ENCODE results near the gene TRIM2. TPM values are rescaled to one million over a fixed set of nuclear protein-coding genes. Genes with fewer than 3 reads are reported as not detected.
A peak's percentile ranks its signal among the peaks of the same experiment; 100 is the strongest.

The TRIM2 gene
- total and polyA plus RNA-seq, 4 donors = 126 to 487 (median 173) TPM

DNA sequence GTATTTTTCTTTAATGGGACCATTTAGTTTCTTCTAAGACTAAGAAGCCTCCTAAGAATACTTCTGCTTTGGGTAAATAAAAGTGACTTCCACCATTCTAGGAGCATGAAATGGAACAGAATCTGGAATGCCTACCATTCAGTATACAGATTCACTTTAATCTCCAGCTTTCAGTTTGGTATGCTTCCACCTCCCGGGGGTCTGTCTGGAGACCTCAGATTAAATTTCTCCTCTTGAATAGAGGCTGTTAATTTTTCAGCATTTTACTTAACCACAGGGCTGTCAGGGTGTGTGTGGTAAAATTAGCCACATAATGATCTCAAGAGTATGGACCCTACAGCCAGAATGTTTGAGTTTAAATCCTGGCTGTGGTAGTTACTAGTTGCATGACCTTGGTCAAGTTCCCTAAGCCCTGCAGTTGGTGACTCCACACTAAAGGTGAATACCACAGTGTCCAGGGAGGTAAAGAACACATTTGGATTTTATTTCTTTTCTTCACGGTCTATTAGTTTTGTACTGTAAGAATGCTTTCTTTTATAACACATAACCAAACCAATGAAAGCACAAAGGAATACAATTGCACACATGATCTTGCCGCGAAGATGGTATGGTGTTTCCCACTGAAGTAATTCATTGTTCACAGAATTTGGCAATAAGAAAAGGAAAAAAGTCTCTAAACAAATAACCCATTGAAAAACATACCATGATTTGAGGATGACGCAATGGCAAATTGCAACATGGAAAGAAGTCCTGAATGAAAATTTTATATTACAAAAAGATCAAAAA, 37.3 kb upstream of the TRIM2 start:
- Histone ChIP-seq H3K9me3 (ENCODE audit: control insufficient read depth, insufficient read depth, low read length) (no peaks in the 10 kb centered on the region), H3K36me3 (ENCODE audit: control insufficient read depth, insufficient read depth, low read length) (no peaks in the 10 kb centered on the region), H3K4me3 (ENCODE audit: low read depth, low read length) (no peak overlapping the region), H3K4me1 (ENCODE audit: control insufficient read depth, insufficient read depth, low read length) (peaks cover 12% of the 10 kb centered on the region), H3K27me3 (ENCODE audit: control insufficient read depth, insufficient read depth, low read length) (no peaks in the 10 kb centered on the region), H3K27ac (ENCODE audit: low read depth, low read length) (peak overlapping the region; percentile 87)
- DNase-seq (ENCODE audit: low read depth in 4 of 6, low spot score in 6 of 6) = peak in 1 of 6 donors; percentile 46
- WGBS (ENCODE audit: insufficient coverage) = no CpG with 5 or more reads among the region's 5 CpGs

DNA sequence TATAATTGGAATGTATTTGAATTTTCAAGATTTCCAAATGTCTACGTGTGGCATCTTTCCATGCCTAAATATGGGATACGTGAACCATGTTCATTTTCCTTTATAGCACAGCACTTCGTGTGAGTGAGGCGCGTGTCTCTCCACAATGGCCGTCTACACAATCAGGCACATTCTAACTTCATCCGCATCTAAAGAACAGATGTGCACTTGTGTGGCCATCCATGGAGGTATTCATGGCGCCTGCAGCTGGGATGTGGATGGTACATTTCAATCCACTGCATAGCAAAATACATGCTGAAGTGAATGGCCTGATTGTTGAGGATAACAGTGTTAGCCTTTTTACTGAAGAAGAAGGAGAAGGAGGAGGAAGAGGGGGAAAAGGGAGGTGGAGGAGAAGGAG, 34.5 kb upstream of the TRIM2 start:
- peaks cover 23% of the 10 kb centered on the region for H3K4me1 ChIP-seq (ENCODE audit: control insufficient read depth, insufficient read depth, low read length)
- no peaks in the 10 kb centered on the region for H3K9me3 ChIP-seq (ENCODE audit: control insufficient read depth, insufficient read depth, low read length)
- H3K4me3 ChIP-seq (ENCODE audit: low read depth, low read length) = no peak overlapping the region
- 73% methylated on average over 5 of the region's 8 CpGs for WGBS (ENCODE audit: insufficient coverage)
- no peaks in the 10 kb centered on the region for H3K27me3 ChIP-seq (ENCODE audit: control insufficient read depth, insufficient read depth, low read length)
- peak overlapping the region; percentile 87 for H3K27ac ChIP-seq (ENCODE audit: low read depth, low read length)
- peak in 2 of 6 donors; percentile 78 to 89 for DNase-seq (ENCODE audit: low read depth in 4 of 6, low spot score in 6 of 6)
- H3K36me3 ChIP-seq (ENCODE audit: control insufficient read depth, insufficient read depth, low read length) = no peaks in the 10 kb centered on the region

DNA sequence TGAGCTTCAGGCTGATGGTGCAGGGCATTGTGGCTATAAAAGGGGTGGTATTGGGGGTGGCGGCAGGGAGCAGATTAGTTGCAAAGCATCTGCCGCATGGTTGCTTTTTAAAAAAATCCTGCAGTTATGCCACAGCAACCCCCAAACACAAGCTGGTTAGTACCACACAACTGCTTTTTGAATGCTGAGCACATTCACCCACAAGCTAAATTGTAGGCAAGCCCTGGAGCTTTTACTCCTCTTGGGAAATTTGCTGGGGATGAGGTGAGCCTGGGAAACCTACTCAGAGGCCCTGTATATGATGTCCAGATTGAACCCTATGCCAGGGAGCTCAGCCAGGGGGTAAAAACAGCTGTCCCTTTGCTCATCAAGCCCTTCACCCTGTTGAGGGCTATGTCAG, 33.8 kb upstream of the TRIM2 start:
- H3K27ac ChIP-seq (ENCODE audit: low read depth, low read length) = peak overlapping the region; percentile 87
- H3K36me3 ChIP-seq (ENCODE audit: control insufficient read depth, insufficient read depth, low read length) = no peaks in the 10 kb centered on the region
- no peaks in the 10 kb centered on the region for H3K27me3 ChIP-seq (ENCODE audit: control insufficient read depth, insufficient read depth, low read length)
- H3K4me1 ChIP-seq (ENCODE audit: control insufficient read depth, insufficient read depth, low read length) = peaks cover 23% of the 10 kb centered on the region
- H3K9me3 ChIP-seq (ENCODE audit: control insufficient read depth, insufficient read depth, low read length) = no peaks in the 10 kb centered on the region
- WGBS (ENCODE audit: insufficient coverage) = no CpG with 5 or more reads among the region's 2 CpGs
- H3K4me3 ChIP-seq (ENCODE audit: low read depth, low read length) = no peak overlapping the region
- peak in 2 of 6 donors; percentile 58 to 81 for DNase-seq (ENCODE audit: low read depth in 4 of 6, low spot score in 6 of 6)

DNA sequence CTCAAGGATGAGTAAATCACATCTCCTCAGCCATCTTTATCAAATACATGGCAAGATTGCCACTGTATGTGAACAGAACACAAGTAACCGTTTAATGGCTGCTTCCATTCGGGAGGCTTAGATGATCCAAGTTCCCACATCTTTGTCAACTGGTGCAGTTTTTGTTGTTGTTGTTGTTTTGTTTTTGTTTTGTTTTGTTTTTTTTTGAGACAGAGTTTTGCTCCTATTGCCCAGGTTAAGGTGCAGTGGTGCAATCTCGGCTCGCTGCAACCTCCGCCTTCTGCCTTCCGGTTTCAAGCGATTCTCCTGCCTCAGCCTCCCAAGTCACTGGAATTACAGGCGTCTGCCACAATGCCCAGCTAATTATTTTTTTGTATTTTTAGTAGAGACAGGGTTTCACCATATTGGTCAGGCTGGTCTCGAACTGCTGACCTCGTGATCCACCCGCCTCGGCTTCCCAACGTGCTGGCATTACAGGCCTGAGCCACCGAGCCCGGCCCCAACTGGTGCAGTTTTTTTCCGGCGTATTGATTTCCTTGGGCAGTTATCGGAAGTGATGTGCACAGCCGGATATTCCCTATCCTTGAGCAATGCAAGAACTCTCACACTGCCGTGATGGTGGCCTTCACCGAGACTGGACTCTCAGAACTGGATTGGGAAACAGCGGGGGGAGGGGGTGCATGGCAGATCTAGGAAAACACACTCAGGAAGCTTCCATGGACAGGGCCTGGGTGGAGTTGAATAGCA, 29.2 kb upstream of the TRIM2 start:
- Histone ChIP-seq H3K4me1 (ENCODE audit: control insufficient read depth, insufficient read depth, low read length) (peaks cover 31% of the 10 kb centered on the region), H3K27ac (ENCODE audit: low read depth, low read length) (no peak overlapping the region), H3K4me3 (ENCODE audit: low read depth, low read length) (no peak overlapping the region), H3K27me3 (ENCODE audit: control insufficient read depth, insufficient read depth, low read length) (no peaks in the 10 kb centered on the region), H3K36me3 (ENCODE audit: control insufficient read depth, insufficient read depth, low read length) (no peaks in the 10 kb centered on the region), H3K9me3 (ENCODE audit: control insufficient read depth, insufficient read depth, low read length) (no peaks in the 10 kb centered on the region)
- 100% methylated on average over 5 of the region's 22 CpGs for WGBS (ENCODE audit: insufficient coverage)
- no peak for DNase-seq (ENCODE audit: low read depth in 4 of 6, low spot score in 6 of 6)

DNA sequence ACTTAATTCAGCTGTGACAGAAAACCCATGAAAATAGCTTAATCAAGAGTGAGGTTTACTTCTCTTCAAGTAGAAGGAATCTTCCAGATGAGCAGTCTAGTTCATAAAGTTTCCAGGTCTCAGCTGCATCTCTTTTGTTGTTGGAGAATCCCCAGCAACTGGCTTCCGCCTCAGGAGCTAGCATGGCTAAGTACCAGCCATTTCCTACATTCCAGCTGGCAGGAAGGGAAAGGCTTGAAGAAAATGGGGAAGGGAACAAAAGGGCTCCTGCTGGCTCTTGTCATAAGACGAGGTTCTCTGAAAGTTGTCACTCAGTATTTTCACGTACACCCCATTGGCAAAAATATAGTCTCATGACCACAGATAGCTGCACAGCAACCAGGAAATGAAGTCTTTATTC, 27.3 kb upstream of the TRIM2 start:
- WGBS (ENCODE audit: insufficient coverage) = 29% methylated on average over 2 of the region's 3 CpGs
- no peaks in the 10 kb centered on the region for H3K36me3 ChIP-seq (ENCODE audit: control insufficient read depth, insufficient read depth, low read length)
- H3K27me3 ChIP-seq (ENCODE audit: control insufficient read depth, insufficient read depth, low read length) = no peaks in the 10 kb centered on the region
- peak in 1 of 6 donors; percentile 51 for DNase-seq (ENCODE audit: low read depth in 4 of 6, low spot score in 6 of 6)
- no peaks in the 10 kb centered on the region for H3K9me3 ChIP-seq (ENCODE audit: control insufficient read depth, insufficient read depth, low read length)
- peaks cover 19% of the 10 kb centered on the region for H3K4me1 ChIP-seq (ENCODE audit: control insufficient read depth, insufficient read depth, low read length)
- no peak overlapping the region for H3K27ac ChIP-seq (ENCODE audit: low read depth, low read length)
- H3K4me3 ChIP-seq (ENCODE audit: low read depth, low read length) = no peak overlapping the region

DNA sequence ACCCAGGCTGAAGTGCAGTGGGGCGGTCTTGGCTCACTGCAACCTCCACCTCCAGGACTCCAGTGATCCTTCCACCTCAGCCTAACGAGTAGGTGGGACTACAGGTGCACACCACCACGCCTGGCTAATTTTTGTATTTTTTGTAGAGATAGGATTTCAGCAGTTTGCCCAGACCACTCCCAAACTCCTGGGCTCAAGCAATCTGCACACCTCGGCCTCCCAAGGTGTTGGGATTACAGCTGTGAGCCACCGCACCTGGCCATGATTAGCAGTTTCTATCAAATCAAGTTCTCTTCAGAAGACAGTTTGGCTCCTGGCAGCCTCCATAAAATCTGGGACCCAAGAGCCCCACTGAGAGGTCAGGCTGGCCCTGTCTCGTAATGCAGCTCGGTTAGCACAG, 26.4 kb upstream of the TRIM2 start:
- Histone ChIP-seq H3K27ac (ENCODE audit: low read depth, low read length) (no peak overlapping the region), H3K9me3 (ENCODE audit: control insufficient read depth, insufficient read depth, low read length) (no peaks in the 10 kb centered on the region), H3K4me3 (ENCODE audit: low read depth, low read length) (no peak overlapping the region), H3K4me1 (ENCODE audit: control insufficient read depth, insufficient read depth, low read length) (peaks cover 16% of the 10 kb centered on the region), H3K27me3 (ENCODE audit: control insufficient read depth, insufficient read depth, low read length) (no peaks in the 10 kb centered on the region), H3K36me3 (ENCODE audit: control insufficient read depth, insufficient read depth, low read length) (no peaks in the 10 kb centered on the region)
- no peak for DNase-seq (ENCODE audit: low read depth in 4 of 6, low spot score in 6 of 6)
- 96% methylated on average over 4 of the region's 7 CpGs for WGBS (ENCODE audit: insufficient coverage)

DNA sequence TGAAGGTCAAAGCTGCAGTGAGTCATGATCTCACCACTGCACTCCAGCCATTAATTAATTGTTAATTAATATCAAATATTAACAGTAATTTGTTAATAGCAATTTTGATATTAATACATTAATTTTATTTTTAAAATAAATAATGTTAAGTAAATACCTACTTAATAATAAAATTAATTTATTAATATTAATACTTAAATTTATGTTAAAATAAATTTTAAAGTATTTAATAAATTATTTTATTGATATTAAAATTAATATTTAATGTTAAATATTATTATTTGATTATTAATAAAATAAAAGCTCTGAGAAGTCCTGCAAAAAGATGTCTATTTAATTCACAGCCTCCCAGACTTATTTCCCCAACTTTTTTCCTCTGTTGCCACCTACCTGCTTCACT, 25.1 kb upstream of the TRIM2 start:
- no peak for DNase-seq (ENCODE audit: low read depth in 4 of 6, low spot score in 6 of 6)
- peaks cover 11% of the 10 kb centered on the region for H3K4me1 ChIP-seq (ENCODE audit: control insufficient read depth, insufficient read depth, low read length)
- no peak overlapping the region for H3K4me3 ChIP-seq (ENCODE audit: low read depth, low read length)
- H3K9me3 ChIP-seq (ENCODE audit: control insufficient read depth, insufficient read depth, low read length) = no peaks in the 10 kb centered on the region
- H3K27ac ChIP-seq (ENCODE audit: low read depth, low read length) = no peak overlapping the region
- no peaks in the 10 kb centered on the region for H3K36me3 ChIP-seq (ENCODE audit: control insufficient read depth, insufficient read depth, low read length)
- no peaks in the 10 kb centered on the region for H3K27me3 ChIP-seq (ENCODE audit: control insufficient read depth, insufficient read depth, low read length)

DNA sequence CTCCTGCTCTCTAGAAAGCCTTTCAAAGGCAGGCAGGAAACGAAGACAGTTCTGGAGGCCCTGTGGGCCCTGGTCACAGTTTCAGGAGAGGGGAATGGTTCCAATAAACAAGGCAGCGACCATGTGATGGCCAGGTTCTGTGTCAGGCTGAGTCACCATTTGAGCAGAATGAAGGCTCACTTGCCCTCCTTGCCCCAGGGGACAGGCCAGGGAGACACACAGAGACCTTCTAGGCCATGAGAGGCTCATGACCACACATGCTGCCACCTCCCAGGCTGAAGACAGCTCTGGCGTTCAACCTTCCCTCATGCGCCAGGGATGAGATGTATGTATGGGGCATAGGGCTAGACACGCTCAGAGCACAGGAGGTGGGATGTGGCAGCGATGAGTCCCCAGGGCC, 22.9 kb upstream of the TRIM2 start:
- 96% methylated on average over 6 of the region's 6 CpGs for WGBS (ENCODE audit: insufficient coverage)
- no peaks in the 10 kb centered on the region for H3K9me3 ChIP-seq (ENCODE audit: control insufficient read depth, insufficient read depth, low read length)
- no peak overlapping the region for H3K4me3 ChIP-seq (ENCODE audit: low read depth, low read length)
- DNase-seq (ENCODE audit: low read depth in 4 of 6, low spot score in 6 of 6) = no peak
- H3K36me3 ChIP-seq (ENCODE audit: control insufficient read depth, insufficient read depth, low read length) = no peaks in the 10 kb centered on the region
- no peak overlapping the region for H3K27ac ChIP-seq (ENCODE audit: low read depth, low read length)
- H3K27me3 ChIP-seq (ENCODE audit: control insufficient read depth, insufficient read depth, low read length) = no peaks in the 10 kb centered on the region
- H3K4me1 ChIP-seq (ENCODE audit: control insufficient read depth, insufficient read depth, low read length) = peaks cover 8% of the 10 kb centered on the region

DNA sequence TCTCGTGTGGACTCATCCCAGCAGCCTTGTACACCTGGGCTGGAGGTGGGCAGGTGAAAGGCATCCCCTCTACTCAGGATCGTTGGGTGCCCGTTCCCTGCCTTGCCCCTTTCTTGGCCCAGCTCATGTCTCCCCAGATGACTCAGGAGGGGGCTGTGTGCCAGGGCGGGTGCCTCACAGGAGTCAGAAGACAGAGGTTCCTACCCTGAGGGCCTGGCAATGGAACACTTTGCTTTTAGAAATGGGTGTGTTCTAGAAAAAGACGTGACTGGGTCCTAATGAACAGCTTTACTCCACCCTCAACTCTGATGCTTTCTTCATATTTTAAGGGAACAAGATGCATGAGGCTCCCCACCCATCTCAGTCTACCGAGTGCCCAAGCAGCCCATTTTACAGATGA, 22.5 kb upstream of the TRIM2 start:
- Histone ChIP-seq H3K27me3 (ENCODE audit: control insufficient read depth, insufficient read depth, low read length) (no peaks in the 10 kb centered on the region), H3K4me1 (ENCODE audit: control insufficient read depth, insufficient read depth, low read length) (peaks cover 8% of the 10 kb centered on the region), H3K36me3 (ENCODE audit: control insufficient read depth, insufficient read depth, low read length) (no peaks in the 10 kb centered on the region), H3K9me3 (ENCODE audit: control insufficient read depth, insufficient read depth, low read length) (no peaks in the 10 kb centered on the region), H3K27ac (ENCODE audit: low read depth, low read length) (no peak overlapping the region), H3K4me3 (ENCODE audit: low read depth, low read length) (no peak overlapping the region)
- no peak for DNase-seq (ENCODE audit: low read depth in 4 of 6, low spot score in 6 of 6)
- WGBS (ENCODE audit: insufficient coverage) = 95% methylated on average over 3 of the region's 6 CpGs

DNA sequence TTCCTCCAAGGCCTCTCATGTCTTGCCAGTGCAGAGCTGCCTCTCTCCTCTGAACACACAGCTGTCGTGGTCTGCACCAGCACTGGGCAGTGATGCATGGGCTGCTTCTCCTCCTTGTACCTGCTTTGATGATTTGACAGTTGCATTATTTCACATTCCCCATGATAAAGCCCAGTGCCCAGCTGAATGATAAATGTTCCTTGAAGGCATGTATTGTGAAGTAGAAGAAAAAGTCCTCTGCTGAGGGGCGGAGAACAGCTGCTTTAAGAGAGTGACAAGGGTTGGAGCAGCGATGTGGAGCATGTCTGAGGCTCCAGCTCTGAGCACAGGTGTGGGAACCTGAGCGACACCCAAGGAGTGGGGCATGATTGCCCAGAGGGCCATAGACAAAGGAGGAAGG, 21.1 kb upstream of the TRIM2 start:
- Histone ChIP-seq H3K27me3 (ENCODE audit: control insufficient read depth, insufficient read depth, low read length) (no peaks in the 10 kb centered on the region), H3K36me3 (ENCODE audit: control insufficient read depth, insufficient read depth, low read length) (no peaks in the 10 kb centered on the region), H3K9me3 (ENCODE audit: control insufficient read depth, insufficient read depth, low read length) (no peaks in the 10 kb centered on the region), H3K4me3 (ENCODE audit: low read depth, low read length) (no peak overlapping the region), H3K27ac (ENCODE audit: low read depth, low read length) (no peak overlapping the region), H3K4me1 (ENCODE audit: control insufficient read depth, insufficient read depth, low read length) (peaks cover 3% of the 10 kb centered on the region)
- DNase-seq (ENCODE audit: low read depth in 4 of 6, low spot score in 6 of 6) = no peak
- 90% methylated on average over 4 of the region's 4 CpGs for WGBS (ENCODE audit: insufficient coverage)
